Panc1 (cell line): ENCODE measurements around the gene ADGRG2.

Source experiments
- POLR2AphosphoS5 ChIP-seq: IDR thresholded peaks from 2 replicates; pipeline ENCODE4 v1.6.1; 2012; ENCODE audit warnings: mild to moderate bottlenecking, low read depth, low read length, moderate library complexity
- SIN3A ChIP-seq: IDR thresholded peaks from 2 replicates; pipeline ENCODE4 v1.6.1; 2012; ENCODE audit warnings: low read depth, mild to moderate bottlenecking, low read length, moderate library complexity, borderline replicate concordance; ENCODE audit not compliant: insufficient read depth
- TCF7L2 ChIP-seq: IDR thresholded peaks from 2 replicates; pipeline ENCODE4 v1.6.1; 2011; ENCODE audit warnings: mild to moderate bottlenecking, low read depth, low read length, inconsistent platforms
- TF ChIP-seq, protein P1 (sequence below): fragments of 450-650 bp; IDR thresholded peaks from 2 replicates; pipeline ENCODE4 v1.5.1; 2017; ENCODE audit warnings: mild to moderate bottlenecking
- TF ChIP-seq, protein P2 (sequence below), 2 experiments: IDR thresholded peaks; 2 replicates each; pipeline ENCODE4 v1.6.1; 2011 to 2012; ENCODE audit warnings: low read depth in 2 of 2, control low read depth in 1 of 2, low read length in 1 of 2, mild to moderate bottlenecking in 1 of 2, moderate library complexity in 1 of 2; ENCODE audit not compliant: insufficient read depth in 1 of 2

DNA sequence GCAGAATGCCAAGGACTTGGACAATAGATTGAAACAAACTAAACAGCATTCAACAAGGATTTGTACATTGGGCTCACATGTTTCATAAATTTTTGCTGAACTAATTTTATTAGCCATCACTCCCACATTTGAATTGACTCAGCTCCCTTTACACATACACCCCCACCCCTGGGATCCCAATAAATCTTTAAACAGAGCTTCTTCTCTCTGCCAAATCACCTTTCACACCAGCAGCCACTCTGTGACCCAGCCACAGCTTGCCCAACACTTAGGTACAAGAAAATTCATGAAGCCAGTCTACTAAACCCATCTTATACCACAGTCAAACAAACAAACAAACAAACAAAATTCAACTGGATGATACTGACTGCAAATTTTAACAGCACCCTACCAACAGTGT, 159.9 kb downstream of the ADGRG2 start:
- TF ChIP-seq, protein P1, sequence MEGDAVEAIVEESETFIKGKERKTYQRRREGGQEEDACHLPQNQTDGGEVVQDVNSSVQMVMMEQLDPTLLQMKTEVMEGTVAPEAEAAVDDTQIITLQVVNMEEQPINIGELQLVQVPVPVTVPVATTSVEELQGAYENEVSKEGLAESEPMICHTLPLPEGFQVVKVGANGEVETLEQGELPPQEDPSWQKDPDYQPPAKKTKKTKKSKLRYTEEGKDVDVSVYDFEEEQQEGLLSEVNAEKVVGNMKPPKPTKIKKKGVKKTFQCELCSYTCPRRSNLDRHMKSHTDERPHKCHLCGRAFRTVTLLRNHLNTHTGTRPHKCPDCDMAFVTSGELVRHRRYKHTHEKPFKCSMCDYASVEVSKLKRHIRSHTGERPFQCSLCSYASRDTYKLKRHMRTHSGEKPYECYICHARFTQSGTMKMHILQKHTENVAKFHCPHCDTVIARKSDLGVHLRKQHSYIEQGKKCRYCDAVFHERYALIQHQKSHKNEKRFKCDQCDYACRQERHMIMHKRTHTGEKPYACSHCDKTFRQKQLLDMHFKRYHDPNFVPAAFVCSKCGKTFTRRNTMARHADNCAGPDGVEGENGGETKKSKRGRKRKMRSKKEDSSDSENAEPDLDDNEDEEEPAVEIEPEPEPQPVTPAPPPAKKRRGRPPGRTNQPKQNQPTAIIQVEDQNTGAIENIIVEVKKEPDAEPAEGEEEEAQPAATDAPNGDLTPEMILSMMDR = no peak
- TF ChIP-seq SIN3A (no peak), POLR2AphosphoS5 (no peak), TCF7L2 (no peak)
- TF ChIP-seq, protein P2, sequence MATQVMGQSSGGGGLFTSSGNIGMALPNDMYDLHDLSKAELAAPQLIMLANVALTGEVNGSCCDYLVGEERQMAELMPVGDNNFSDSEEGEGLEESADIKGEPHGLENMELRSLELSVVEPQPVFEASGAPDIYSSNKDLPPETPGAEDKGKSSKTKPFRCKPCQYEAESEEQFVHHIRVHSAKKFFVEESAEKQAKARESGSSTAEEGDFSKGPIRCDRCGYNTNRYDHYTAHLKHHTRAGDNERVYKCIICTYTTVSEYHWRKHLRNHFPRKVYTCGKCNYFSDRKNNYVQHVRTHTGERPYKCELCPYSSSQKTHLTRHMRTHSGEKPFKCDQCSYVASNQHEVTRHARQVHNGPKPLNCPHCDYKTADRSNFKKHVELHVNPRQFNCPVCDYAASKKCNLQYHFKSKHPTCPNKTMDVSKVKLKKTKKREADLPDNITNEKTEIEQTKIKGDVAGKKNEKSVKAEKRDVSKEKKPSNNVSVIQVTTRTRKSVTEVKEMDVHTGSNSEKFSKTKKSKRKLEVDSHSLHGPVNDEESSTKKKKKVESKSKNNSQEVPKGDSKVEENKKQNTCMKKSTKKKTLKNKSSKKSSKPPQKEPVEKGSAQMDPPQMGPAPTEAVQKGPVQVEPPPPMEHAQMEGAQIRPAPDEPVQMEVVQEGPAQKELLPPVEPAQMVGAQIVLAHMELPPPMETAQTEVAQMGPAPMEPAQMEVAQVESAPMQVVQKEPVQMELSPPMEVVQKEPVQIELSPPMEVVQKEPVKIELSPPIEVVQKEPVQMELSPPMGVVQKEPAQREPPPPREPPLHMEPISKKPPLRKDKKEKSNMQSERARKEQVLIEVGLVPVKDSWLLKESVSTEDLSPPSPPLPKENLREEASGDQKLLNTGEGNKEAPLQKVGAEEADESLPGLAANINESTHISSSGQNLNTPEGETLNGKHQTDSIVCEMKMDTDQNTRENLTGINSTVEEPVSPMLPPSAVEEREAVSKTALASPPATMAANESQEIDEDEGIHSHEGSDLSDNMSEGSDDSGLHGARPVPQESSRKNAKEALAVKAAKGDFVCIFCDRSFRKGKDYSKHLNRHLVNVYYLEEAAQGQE (IDR thresholded peaks at IDR 0.05; ENCODE audit: insufficient read depth in 1 of 2, low read depth in 2 of 2, low read length in 1 of 2) = no peak
